AG08396 (cell line): ENCODE measurements around the gene M1AP.
A peak's percentile ranks its signal among the peaks of the same experiment; 100 is the strongest.
"Not testable (repeated sequence)": the region's sequence is repeated elsewhere in the genome, so short reads cannot be mapped to it uniquely, and the experiment has no call there.

Experiments
- DNase-seq: peaks from one replicate; pipeline ENCODE4 v3.0.0; 2012; ENCODE audit warnings: low spot score, mixed read lengths

Gene M1AP

DNA sequence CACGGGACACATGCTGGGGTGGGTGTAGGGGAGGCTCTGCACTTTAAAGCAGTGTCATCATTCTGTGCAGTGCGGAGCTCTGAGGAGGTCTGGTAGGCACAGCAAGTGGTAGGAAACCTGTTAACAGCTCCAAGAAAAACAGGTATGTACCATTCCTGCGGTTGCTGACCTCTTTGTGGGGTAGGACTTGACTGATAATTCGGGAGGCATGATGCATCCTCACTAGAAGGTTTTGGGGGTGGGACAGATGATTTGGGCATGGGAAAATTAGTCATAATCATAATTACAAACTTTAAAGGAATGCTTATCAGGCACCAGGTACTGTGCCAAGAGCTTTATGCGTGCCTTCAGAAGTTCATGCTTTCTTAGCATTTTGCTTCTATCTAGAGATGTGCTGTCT is 83.9 kb downstream of the M1AP start:
- DNase-seq, result no peak

DNA sequence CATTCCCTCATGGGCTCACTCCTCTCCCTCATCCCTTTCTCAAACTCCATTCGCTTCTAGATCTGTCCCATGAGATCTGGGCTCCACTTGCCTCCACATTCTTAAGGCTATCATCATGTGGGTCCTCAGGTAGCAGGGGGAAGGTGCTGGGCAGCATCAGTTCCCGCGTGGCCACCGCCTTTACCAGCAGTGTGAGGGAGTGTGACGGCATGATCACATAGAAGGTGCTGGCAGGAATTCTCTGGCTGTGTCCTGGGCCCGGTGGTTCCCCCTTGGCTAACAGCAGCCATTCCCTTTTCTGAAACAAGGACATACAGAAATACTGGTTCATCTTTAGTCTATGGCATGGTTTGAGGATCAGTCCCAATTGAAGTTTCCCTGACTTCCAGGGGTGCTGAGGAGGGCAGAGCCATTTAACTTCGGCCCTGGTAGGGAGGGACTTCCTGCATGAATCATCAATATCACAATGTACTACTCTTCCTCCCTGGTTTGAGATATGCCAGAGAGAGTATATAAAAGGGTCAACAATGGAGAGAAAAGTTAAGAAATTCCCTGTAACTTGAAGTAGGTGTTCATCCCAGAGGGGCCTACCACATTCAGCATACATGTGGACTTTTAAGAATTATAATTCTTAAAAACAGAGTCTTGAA is 85.9 kb downstream of the M1AP start:
- DNase-seq, result no peak

DNA sequence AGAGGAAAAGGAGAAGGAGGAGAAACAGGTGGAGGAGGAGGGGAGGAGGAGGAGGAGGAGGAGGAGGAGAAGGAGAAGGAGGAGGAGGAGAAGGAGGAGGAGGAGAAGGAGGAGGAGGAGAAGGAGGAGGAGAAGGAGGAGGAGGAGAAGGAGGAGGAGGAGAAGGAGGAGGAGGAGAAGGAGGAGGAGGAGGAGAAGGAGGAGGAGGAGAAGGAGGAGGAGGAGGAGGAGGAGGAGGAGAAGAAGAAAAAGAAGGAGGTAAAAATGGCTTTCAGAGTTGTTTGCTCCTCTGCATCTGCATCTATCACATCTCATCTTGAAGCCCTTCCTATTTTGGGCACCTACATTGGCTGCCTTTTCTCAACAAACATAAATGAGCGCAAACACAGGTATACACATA is 87.1 kb downstream of the M1AP start:
- DNase-seq, result not testable (repeated sequence)

DNA sequence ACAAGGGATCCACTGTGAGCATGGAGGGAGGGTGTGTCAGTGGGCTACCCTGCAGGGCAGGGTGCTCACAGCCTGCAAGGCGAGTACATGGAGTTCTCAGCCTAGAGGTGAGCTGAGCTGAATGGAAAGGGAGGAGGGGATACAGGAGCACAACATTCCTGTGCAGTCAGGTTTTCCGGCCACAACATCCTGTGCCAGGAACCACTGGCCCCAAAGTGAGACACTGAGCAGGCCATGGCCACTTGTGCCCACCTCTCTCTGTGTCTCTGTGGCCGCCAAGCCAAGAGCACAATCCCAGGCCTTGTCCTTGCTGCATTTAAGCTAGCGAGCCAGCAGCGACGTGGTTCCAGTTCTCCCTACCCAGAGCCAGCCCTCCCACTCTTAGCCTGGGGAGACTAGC is 87.5 kb downstream of the M1AP start:
- DNase-seq, result no peak

DNA sequence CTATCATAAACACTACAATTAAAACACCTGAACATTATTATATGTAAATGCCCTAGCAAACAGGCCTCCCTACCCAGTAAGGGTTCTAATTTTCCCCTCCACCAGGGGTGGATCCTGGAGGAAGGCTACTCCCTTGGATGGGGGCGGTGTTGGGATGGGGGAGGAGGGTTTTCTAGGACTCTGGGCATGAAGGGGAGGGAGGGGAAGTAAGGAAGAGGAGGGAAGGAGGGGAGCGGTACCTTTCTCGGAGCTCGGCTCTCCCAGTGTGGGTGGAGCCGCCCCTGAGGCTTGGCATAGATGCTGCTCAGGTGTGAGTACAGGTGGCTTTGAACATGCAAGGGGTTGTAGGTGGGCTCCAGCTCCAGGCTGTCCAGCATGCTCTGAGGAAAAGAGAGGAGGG is 88.2 kb downstream of the M1AP start:
- no peak for DNase-seq

DNA sequence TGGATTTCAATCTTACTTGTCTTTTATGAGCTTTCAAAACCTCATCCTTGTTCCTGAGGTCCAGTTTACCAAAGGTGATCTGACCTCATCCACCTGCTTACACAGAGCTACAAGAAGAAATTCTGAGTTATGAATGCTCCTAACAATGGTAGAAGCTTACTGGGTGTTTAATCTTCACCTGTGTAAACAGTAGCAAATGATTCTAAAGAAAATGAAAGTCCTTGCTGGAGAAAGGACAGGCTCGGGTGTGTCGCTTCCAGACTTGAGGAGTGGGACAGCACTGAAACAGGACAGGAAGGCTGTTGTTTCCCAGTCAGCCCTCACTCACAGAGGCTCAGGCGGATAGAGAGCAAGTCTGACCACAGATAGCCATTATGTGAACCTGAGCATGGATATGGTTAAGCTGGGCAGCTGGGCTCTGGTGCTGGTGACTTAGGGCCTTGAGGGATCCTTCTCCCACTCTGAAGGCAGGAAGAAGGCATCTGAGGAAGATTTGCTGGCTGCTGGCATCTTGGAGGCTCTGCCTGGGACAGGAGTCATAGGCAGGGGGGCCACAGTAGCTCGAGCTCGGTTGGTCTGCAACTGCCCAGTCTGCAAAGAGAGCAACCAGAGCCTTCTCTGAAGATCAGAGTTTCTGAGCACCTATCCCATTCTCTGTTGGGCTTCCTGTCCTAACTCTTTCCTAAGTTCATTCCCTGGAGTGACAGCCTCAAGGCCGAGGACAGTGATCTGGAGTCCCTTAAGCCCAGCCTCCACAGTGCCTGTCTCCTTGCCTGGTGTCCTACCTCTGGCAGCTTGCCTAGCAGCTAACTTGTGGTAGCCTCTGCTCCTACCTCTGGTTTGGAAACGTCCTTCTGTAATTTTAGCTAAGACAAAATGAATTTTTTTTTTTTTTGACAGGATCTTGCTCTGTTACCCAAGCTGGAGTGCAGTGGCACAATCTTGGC is 89.6 kb downstream of the M1AP start:
- DNase-seq, result no peak

DNA sequence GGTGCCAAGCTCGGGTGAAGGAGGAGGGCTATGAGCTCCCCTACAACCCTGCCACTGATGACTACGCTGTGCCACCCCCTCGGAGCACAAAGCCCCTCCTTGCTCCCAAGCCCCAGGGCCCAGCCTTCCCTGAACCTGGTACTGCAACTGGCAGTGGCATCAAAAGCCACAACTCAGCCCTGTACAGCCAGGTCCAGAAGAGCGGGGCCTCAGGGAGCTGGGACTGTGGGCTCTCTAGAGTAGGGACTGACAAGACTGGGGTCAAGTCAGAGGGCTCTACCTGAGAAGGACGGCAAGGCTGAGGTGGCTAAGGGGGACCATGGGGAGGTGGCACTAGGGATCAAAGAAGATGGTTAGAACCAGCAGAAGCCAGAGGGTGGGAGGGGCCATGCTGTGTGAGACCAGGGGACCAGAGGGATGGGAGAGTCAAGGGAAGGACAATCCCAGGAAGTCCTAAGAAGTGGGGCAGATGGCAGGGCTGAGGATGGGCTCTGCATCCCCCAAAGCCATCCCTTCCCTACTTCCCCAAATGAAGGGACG is 91.2 kb downstream of the M1AP start:
- DNase-seq, result no peak

DNA sequence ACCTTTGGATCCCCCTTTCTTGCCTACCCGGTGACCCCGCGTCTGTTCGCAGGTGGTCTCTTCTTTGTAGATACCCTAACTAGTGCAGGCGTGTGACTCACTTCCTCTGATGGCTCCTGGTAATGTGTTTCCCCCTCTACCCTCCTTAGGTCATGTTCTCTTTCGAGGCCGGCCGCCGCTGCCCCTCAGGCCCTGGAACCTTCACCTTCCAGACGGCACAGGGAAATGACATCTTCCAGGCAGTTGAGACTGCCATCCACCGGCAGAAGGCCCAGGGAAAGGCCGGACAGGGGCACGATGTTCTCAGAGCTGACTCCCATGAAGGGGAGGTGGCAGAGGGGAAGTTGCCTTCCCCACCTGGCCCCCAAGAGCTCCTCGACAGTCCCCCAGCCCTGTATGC is 92.0 kb downstream of the M1AP start:
- DNase-seq, result no peak

DNA sequence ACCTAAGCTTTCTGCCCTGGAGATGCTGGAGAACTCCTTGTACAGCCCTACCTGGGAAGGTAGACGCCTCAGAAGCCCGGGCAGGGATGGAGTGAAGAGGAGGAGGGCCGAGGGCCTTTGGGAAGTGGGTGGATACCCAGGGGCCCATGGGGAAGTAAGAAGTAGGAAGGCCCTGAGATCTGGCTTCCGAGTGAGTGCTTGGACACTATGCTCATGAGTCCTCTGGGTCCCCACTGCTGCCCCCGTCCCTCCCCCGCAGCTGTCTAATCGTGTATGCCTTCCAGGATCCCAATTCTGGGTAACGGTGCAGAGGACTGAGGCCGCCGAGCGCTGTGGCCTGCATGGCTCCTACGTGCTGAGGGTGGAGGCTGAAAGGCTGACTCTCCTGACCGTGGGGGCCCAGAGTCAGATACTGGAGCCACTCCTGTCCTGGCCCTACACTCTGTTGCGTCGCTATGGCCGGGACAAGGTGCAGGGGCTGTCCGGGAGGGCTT is 92.5 kb downstream of the M1AP start:
- no peak for DNase-seq

DNA sequence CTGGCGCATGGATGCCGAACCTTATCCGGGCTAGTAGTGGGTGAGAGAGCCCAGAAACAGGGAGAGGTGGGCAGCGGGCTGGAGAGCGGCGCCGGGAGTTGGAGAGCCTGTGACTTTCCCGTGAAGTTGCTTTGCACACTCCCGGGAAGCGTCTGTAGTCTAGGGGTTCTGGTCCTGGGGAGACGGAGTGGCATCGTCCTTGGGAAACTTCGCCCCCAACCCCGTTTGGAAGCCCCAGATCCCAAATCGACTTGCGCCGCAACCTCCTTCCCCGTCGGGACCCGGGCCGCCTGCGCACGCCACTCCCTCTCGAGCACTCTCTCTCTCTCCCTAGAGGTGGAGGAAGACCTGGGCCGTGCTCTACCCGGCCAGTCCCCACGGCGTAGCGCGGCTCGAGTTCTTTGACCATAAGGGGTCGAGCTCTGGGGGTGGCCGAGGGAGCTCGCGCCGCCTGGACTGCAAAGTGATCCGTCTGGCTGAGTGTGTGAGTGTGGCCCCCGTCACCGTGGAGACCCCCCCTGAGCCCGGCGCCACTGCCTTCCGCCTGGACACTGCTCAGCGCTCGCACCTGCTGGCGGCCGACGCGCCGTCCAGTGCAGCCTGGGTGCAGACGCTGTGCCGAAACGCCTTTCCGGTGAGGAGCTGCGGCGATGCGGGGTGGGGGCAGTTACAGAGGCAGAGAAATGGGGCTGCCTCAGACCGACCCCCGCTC is 93.2 kb downstream of the M1AP start:
- peak; percentile 67 for DNase-seq

DNA sequence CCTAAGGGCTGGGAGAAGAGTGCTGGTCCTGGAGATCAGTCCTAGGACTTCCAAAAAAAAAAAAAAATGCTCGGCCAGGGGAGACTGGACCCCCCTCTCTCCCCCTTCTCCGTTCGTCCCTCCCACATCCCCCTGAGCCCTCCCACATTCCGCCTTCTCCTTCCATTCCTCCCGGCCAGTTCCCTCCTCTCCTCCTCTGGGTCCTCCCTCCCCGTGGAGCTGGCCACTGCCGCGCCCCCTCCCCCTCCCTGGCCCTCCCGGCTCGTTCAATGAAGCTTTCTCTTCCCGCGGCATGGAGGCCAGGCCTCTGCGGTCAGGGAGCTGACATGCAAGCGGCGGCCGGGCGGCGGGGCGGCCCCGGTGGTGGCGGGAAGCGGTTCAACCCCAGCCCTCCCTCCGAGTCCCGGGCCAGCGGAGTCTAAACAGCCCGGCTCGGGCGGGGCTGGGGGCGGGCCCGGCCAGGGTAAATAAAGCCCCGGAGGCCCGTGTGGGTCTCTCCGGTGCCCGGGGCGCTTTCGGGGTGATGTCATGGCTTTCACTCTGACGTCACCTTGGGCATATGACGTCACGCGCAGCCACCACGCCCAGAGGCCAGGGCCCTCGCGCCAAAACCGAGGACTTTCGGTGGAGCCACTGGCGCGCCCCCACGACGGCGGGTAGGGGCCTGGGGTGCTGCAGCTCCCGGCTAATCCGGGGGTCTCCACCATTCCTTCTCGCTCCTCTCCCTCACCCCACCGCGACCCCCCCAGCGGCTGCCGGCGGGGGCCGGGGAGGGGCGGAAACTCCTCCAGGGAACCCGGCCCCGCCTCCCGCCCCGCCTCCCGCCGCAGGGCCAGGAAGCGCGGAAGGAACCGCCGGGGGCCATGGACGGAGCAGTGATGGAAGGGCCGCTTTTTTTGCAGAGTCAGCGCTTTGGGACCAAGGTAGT is 94.0 kb downstream of the M1AP start, which contains the start of the genes DOK1 and LOXL3:
DOK1 (plus strand) TSS at position 829 of the 928 bp plus-strand sequence; CDS start at position 864, 35 bp downstream.
LOXL3 (minus strand) TSS at position 51 of the 928 bp plus-strand sequence. CDS start 1,308 bp downstream, outside the sequence.
- DNase-seq, result peak; percentile 94

DNA sequence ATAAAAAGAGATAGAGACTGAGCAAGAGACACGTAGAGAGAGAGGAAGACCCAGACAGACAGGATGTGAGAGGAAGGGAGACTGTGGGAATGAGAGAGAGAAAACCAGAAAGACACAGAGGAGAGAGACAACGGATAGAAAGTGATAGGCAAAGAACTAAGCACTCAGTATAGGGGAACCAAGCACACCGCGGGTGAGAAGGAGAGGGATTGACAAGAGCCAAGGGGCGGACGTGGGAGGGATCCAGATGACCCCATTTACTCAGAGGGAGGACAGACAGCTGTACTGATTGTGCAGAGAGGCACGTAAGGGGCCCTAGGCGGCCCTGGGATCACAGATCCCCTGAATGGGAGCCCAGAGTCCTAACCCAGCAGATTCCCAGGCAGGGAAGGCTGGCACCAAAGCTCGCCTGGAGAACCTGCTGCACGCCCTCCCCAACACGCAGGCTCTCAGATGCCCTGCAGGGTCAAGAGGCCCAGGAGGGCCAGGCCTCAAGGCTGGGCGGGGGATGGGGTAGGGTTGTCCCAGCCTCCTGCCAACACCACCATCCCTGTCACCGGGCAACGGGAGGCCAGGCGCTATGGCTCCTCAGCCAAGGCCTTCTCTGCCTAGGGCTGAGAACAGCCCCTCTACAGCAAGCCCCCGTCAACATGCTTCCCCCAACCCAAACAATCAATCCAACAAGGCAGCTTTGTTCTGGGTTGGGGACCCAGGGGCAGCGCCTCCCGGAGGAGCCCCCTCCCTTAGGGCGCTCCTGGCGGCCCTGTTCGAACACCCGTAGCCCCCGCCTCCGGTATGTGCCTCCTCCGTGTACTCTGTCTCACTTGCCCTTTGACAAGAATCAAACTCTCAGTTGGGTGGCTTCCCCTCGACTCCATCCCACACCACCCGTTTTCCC is 95.0 kb downstream of the M1AP start:
- peak; percentile 59 for DNase-seq

DNA sequence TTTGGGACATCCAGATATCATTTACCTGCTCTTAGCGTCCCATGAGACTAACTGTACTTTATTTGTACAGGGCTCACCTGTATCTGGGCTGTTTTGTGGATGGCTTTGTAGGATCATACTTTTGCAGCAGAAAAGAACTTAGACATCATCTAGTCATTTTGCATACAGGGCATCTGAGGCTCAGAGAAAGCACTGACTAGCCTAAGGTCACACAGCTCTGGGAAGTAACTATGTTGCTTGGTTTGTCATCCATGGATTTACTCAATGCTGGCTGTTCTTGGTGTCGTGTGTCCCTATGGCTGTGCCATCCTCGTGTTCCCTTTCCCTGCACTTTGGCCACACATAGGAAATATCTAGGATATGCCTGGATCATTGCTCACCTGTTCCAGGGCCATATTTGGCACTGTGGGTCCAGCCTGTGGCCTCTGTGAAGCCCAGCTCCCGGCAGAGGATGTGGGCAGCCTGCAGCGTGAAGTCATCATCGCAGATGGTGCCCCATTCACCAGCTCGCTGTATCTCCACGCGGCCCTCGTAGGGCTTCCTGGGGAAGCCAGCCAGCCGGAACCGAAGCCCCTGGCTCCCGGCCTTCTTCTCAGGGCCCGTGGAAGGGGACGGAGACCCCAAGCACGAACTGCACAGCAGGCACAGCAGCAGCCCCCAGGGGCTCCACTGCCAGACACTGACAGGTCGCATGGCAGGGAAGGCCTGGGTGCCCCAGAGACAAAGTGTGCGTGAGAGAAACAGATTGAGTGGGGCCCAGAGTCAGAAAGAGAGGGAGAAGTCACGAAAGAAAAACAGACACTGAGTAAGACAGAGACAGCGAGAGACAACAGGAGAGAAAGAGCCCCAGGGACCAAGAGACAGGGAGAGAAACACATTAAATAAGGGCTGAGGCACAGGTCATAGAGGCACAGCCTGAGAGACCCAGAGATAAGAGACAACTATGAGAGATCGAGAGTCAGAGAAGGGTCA is 95.9 kb downstream of the M1AP start:
- no peak for DNase-seq

DNA sequence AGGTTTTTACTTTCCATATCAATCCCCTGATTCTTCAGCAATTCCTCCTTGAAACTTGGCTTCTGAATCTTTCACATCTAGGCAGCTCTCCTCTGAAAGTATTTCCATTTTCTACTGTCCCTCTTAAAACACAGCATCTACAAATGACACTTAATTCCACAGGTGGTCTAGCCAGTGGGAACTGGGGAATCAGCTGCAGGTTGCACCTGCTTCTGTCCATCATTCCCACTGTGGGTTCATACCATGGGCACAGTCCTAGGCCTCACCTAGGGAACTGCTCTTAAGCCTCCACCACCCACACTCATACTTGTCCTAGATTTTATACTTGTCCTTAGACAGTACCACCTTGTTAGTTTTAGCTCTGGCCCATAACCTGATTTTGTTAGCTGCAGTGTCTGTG is 96.6 kb downstream of the M1AP start:
- DNase-seq, result no peak

DNA sequence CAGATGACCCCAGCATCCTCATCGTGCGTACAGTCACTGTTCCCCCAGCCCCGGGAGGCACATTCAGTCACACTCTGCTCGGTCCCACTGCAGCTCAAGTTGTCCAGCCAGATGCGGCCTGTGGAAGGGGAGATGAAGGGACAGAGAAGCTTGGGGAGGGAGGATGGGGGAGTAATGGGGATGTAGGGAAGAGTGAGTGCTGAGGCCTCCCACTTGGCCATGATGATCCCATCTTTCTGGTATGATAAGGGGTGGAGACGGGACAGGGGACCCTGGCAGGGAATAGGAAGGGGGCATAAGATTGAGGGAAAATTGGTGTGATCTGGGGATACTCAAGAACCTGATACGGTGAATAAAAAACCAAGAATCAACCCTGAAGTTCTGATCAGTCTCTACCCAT is 97.9 kb downstream of the M1AP start:
- DNase-seq, result no peak

DNA sequence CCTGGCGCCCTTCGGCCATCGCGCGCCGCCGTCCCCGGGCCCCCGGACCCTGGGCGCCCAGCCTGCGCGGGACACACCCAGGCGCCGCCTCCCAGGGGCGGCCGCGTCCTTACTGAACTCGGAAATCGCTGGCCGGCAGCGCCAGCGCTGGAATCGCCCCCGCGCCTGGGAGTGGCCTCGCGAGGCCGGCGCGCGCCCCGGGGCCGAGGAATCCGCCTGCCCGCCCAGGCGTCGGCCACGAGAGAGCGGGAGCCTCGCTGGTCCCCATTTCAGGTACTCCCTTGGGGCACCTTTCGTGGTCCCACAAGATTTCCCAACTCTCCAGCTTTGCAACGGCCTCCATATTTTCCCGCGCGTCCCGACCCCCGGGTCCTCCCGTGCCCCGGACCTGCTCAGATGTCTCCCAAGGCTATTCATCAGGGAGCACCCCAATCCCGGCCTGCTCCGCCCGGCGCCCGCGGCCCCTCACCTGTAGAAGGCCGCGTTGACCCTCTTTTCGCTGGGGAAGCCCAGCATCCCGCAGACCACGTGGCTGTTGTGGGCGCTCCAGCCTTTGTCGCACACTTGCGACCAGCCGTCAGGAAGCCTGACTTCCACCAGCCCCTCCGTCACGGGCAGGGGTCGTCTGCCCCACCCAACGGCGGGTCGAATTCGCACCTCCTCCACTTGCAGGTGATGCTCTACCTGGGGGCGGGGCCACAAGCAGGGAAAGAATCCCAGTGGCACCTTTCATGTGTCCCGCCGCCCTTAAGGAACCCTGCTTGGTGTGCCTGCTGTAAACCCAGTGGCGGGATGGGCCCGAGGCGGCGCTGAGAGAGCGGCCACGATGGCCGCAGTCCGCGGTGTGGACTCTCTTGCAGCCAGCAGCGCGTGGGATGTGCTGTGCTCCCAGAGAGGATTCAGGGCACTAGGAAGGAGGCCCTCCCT is 99.0 kb downstream of the M1AP start:
- DNase-seq, result peak; percentile 88

DNA sequence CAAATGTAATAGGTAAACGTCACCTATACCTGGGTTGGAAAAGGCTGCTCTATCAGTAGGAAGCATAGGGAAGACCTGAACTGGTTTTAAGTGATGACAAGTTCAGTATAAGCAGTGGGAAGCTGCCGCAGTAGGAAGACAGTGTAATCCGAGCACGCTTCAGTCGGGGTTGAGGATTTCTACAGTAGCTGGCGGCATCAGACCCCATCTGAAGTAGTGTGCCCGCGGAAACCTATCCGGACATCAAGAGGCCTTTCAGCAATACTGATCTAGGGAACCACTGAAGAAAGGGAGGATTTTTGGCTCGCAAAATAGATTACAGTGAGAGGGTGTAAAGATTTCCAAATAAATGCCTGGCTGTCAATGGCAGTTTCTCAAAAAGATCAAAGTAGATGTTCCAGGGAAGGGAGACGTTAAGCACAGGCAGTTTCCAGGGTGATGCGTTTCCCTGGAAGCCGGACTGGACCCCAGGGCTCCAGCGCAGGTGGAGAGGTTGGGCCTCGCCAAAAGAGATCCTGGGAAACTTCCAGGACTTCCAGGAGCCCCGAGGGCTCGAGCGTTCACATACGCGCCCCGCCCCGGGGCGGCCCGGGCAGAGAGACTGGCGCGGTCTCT is 99.7 kb downstream of the M1AP start:
- DNase-seq, result no peak
